Cardiac muscle cell (in vitro differentiated cells and primary cell): ENCODE data around the gene LRRC71. TPM values are rescaled to one million over a fixed set of nuclear protein-coding genes. Genes with fewer than 3 reads are reported as not detected.

Experiments
- DNase-seq, 2 donors: peaks; one replicate each; pipeline versions ENCODE4 v3.0.0 to v3.0.0-alpha.2; 2010 to 2017; ENCODE audit warnings: low read depth in 1 of 2, low spot score in 1 of 2
- H3K27ac ChIP-seq: fragments of 200-600 bp; sonication (generic); 2 replicates; pipeline ENCODE4 v1.5.1; 2016
- H3K27me3 ChIP-seq: fragments of 200-600 bp; sonication (generic); 2 replicates; pipeline ENCODE4 v1.6.0; 2016; ENCODE audit warnings: control low read depth
- H3K36me3 ChIP-seq: fragments of 200-600 bp; sonication (generic); 2 replicates; pipeline ENCODE4 v1.5.1; 2016; ENCODE audit warnings: control low read depth
- H3K4me1 ChIP-seq: fragments of 200-600 bp; sonication (generic); 2 replicates; pipeline ENCODE4 v1.8.1; 2017; ENCODE audit warnings: low read depth, mild to moderate bottlenecking, mixed run types
- H3K4me3 ChIP-seq: fragments of 200-600 bp; sonication (generic); 2 replicates; pipeline ENCODE4 v1.5.1; 2016; ENCODE audit warnings: mild to moderate bottlenecking
- H3K9me3 ChIP-seq: fragments of 200-600 bp; sonication (generic); 2 replicates; pipeline ENCODE4 v1.5.1; 2017; ENCODE audit warnings: low read depth, mild to moderate bottlenecking, control low read depth
- CTCF ChIP-seq: IDR thresholded peaks from 2 replicates; pipeline ENCODE4 v1.5.1; 2012; ENCODE audit warnings: low read depth, mild to moderate bottlenecking, low read length
- polyA plus RNA-seq: library from polyadenylated mRNA; unstranded; fragments of >200 nt; fragmentation: Nextera tagmentation; extraction: Ambion mirVana; gene quantifications from 2 replicates; pipeline ENCODE4 v1.2.1, GENCODE V29; 2016
- total RNA-seq: library from RNA; depleted of rRNA; stranded (reverse); fragments of >200 nt; gene quantifications from 2 replicates; pipeline ENCODE4 v1.2.3, GENCODE V29; 2016

The LRRC71 gene
- total and polyA plus RNA-seq, 2 experiments from 2014 or later, result 0.24 to 0.45 TPM

- no peak for TF ChIP-seq CTCF
- no peaks in the 10 kb centered on the region for H3K9me3 ChIP-seq
- DNase-seq, result no peak
- no peak overlapping the region for H3K4me3 ChIP-seq
- H3K36me3 ChIP-seq, result no peaks in the 10 kb centered on the region
- H3K27me3 ChIP-seq, result peaks cover 3% of the 10 kb centered on the region
- H3K27ac ChIP-seq, result no peak overlapping the region
- H3K4me1 ChIP-seq, result peaks cover 8% of the 10 kb centered on the region
These were observed 6.5 kb upstream of the LRRC71 start for GRCh38 chr1:156913809-156914387.

GRCh38 chr1:156914440-156914856 lies 6.0 kb upstream of the LRRC71 start:
- Histone ChIP-seq H3K4me3 (no peak overlapping the region), H3K9me3 (no peaks in the 10 kb centered on the region), H3K4me1 (peaks cover 8% of the 10 kb centered on the region), H3K27ac (no peak overlapping the region), H3K27me3 (peaks cover 3% of the 10 kb centered on the region), H3K36me3 (no peaks in the 10 kb centered on the region)
- no peak for TF ChIP-seq CTCF
- peak in 1 of 2 donors; percentile 90 for DNase-seq

GRCh38 chr1:156921053-156921529 lies 659 bp downstream of the LRRC71 start:
- Histone ChIP-seq H3K27me3 (peaks cover 68% of the 10 kb centered on the region), H3K36me3 (no peaks in the 10 kb centered on the region), H3K27ac (no peak overlapping the region), H3K4me3 (no peak overlapping the region), H3K4me1 (peaks cover 4% of the 10 kb centered on the region), H3K9me3 (no peaks in the 10 kb centered on the region)
- DNase-seq, result no peak
- TF ChIP-seq CTCF, result no peak

GRCh38 chr1:156922986-156923669 lies 2.7 kb downstream of the LRRC71 start:
- no peak overlapping the region for H3K27ac ChIP-seq
- peaks cover 86% of the 10 kb centered on the region for H3K27me3 ChIP-seq
- no peak for TF ChIP-seq CTCF
- DNase-seq, result no peak
- H3K9me3 ChIP-seq, result no peaks in the 10 kb centered on the region
- H3K36me3 ChIP-seq, result no peaks in the 10 kb centered on the region
- peak overlapping the region; percentile 25 for H3K4me3 ChIP-seq
- H3K4me1 ChIP-seq, result peaks cover 4% of the 10 kb centered on the region

GRCh38 chr1:156923670-156924477 lies 3.4 kb downstream of the LRRC71 start:
- DNase-seq, result peak in 1 of 2 donors; percentile 35
- Histone ChIP-seq H3K4me1 (peaks cover 4% of the 10 kb centered on the region), H3K4me3 (peak overlapping the region; percentile 25), H3K27me3 (peaks cover 91% of the 10 kb centered on the region), H3K27ac (no peak overlapping the region), H3K36me3 (no peaks in the 10 kb centered on the region), H3K9me3 (no peaks in the 10 kb centered on the region)
- TF ChIP-seq CTCF, result no peak
